ENCODE results near the gene PTPRG.

DNA sequence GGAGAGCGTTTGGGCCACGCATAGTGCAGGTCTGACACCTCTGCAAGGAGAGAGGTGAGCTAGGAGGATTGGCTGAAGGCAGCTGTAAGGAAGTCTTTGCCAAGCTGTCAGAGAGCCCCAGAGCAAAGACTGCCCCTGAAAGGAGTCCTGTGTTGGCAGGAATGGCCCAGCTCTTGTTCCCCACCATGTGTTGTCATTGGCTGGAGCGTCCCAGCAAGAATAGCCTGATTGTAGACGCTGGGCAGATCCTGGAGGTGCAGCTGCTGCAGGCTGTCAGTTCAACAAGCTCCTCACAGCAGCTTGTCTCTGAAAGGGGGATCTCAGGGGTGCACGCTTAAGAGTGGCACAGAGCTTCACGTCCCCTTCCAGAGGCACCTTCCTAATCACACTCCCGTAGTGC lies 574.4 kb downstream of the PTPRG start:
- no peak for TF ChIP-seq CTCF (IDR thresholded peaks at IDR 0.05)
- TF ChIP-seq EP300 (IDR thresholded peaks at IDR 0.05) = no peak
- no peak for TF ChIP-seq POLR2A (IDR thresholded peaks at IDR 0.05)
